Breast epithelium (tissue), 3 donors: ENCODE data around the gene SYTL4.

Source experiments
- POLR2A ChIP-seq: fragments of 450-650 bp; IDR thresholded peaks from one replicate; pipeline ENCODE4 v1.6.1; 2016; ENCODE audit warnings: antibody characterized with exemption, mild to moderate bottlenecking, moderate library complexity
- TF ChIP-seq, protein P1 (sequence below), 3 donors: fragments of 450-650 bp; IDR thresholded peaks; one replicate each; pipeline ENCODE4 v1.5.1; 2016 to 2017; ENCODE audit warnings: antibody characterized with exemption in 3 of 3, mild to moderate bottlenecking in 3 of 3, moderate library complexity in 3 of 3

DNA sequence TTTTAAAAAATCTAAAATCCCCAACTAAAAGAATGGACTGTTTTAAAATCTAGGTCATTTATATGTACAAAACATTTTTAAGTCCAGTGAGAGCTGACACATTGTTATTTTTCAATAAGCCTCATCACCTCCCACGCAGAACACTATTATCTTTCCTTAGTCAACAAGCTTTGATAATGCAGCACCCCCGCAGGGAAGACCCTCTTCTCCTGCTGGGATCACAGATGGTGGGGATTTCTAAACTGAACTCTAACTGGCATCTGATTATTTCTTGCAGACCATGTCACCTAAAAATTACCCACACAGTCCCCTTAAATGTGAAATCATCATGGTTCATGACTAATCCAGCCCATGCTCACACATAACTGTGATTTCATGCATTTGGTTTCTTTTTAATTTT is 11.6 kb downstream of the SYTL4 start:
- TF ChIP-seq, protein P1, sequence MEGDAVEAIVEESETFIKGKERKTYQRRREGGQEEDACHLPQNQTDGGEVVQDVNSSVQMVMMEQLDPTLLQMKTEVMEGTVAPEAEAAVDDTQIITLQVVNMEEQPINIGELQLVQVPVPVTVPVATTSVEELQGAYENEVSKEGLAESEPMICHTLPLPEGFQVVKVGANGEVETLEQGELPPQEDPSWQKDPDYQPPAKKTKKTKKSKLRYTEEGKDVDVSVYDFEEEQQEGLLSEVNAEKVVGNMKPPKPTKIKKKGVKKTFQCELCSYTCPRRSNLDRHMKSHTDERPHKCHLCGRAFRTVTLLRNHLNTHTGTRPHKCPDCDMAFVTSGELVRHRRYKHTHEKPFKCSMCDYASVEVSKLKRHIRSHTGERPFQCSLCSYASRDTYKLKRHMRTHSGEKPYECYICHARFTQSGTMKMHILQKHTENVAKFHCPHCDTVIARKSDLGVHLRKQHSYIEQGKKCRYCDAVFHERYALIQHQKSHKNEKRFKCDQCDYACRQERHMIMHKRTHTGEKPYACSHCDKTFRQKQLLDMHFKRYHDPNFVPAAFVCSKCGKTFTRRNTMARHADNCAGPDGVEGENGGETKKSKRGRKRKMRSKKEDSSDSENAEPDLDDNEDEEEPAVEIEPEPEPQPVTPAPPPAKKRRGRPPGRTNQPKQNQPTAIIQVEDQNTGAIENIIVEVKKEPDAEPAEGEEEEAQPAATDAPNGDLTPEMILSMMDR (IDR thresholded peaks at IDR 0.05) = no peak
- TF ChIP-seq POLR2A = no peak
